Stomach (tissue), 4 donors: ENCODE data around the gene SARS1.
"Not testable (repeated sequence)": the region's sequence is repeated elsewhere in the genome, so short reads cannot be mapped to it uniquely, and the experiment has no call there.

Source experiments
- CTCF ChIP-seq, 7 experiments: fragments of 450-650 bp in 4 of 7; fragments of 200-600 bp in 3 of 7; sonication (generic) in 3 of 7; IDR thresholded peaks; one replicate each; pipeline ENCODE4 v1.5.1; 2016 to 2019; ENCODE audit warnings: antibody characterized with exemption in 7 of 7, control low read depth in 2 of 7, mild to moderate bottlenecking in 1 of 7
- EP300 ChIP-seq: sonication (generic); formaldehyde crosslinking; IDR thresholded peaks from one replicate; pipeline ENCODE4 v1.6.1; 2017; ENCODE audit warnings: antibody characterized with exemption
- POLR2AphosphoS5 ChIP-seq, 3 donors: sonication (generic); formaldehyde crosslinking; IDR thresholded peaks; one replicate each; pipeline ENCODE4 v1.6.1; 2016; ENCODE audit warnings: antibody characterized with exemption in 3 of 3

DNA sequence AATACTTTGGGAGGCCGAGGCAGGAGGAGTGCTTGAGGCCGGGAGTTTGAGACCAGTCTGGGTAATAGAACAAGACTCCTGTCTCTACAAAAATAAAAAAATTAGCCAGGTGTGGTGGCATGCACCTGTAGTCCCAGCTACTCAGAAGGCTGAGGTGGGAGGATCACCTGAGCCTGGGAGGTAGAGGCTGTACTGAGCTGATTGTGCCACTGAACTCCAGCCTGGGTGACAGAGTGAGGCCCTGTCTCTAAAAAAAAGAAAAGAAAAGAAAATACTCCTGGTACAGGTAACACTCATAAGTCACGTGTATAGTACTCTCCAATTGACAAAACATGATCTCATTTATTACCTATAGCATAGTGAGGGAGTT lies 33.0 kb upstream of the SARS1 start:
- TF ChIP-seq CTCF (IDR thresholded peaks at IDR 0.05); POLR2AphosphoS5 (IDR thresholded peaks at IDR 0.05); EP300: not testable (repeated sequence)
